NCI-H2081 treated with DMSO at 0.1 percent for 48 hours (cell line): ENCODE measurements around the gene HUNK.
A peak's percentile ranks its signal among the peaks of the same experiment; 100 is the strongest.
"Not testable (repeated sequence)": the region's sequence is repeated elsewhere in the genome, so short reads cannot be mapped to it uniquely, and the experiment has no call there.

Source experiments
- DNase-seq: peaks from one replicate; lab custom pipeline; 2025; lab: John Stamatoyannopoulos, UW

Gene HUNK

GRCh38 chr21:31872452-31873274 lies at the start of gene HUNK:
TSS of gene HUNK (plus strand) at chr21:31873020. CDS start at chr21:31873675, 655 bp downstream.
- DNase-seq = no peak

- DNase-seq = no peak
Measured at GRCh38 chr21:31829736-31830472, 42.9 kb upstream of the HUNK start.

DNA sequence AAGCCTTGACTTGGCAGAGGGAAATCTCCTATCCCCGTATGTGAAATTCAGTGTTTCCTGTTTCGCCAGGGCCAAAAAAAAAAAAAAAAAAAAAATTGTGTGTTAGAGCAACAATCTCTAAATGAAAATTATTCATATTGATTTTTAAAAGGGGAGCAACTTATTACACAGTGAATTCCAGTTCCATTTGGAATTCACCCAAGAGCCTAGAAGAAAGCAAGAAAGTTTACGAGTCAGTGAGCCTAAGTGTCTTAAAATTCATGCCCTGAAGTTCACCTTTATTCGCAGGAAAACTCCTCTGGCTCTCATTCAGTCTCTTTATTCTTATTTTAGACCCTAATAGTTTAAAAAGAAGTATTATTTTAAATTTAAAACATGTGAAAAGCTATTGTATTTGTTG lies 42.1 kb upstream of the HUNK start:
- no peak for DNase-seq

GRCh38 chr21:31837041-31837440 lies 35.8 kb upstream of the HUNK start:
- no peak for DNase-seq

GRCh38 chr21:31837618-31838390 lies 35.0 kb upstream of the HUNK start:
- no peak for DNase-seq

GRCh38 chr21:31838586-31839355 lies 34.0 kb upstream of the HUNK start:
- DNase-seq = no peak

DNA sequence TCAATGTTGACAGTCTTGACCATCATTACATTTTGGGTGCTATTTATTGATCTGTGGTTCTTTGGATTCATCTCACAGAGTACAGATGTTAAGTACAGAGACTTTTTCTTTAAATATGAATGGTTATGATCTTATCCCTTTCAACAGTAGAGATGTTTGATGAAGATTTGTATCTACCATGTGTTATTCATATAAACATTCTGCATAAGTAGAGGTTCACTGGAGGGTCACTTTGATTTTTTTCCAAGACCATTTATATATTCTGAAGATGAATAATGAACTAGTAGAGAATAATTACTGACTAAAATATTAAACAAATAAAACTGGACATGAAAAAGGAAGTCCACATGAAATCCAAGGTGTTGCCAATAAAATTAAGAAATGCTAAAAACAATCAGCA lies 28.6 kb upstream of the HUNK start:
- DNase-seq = no peak

DNA sequence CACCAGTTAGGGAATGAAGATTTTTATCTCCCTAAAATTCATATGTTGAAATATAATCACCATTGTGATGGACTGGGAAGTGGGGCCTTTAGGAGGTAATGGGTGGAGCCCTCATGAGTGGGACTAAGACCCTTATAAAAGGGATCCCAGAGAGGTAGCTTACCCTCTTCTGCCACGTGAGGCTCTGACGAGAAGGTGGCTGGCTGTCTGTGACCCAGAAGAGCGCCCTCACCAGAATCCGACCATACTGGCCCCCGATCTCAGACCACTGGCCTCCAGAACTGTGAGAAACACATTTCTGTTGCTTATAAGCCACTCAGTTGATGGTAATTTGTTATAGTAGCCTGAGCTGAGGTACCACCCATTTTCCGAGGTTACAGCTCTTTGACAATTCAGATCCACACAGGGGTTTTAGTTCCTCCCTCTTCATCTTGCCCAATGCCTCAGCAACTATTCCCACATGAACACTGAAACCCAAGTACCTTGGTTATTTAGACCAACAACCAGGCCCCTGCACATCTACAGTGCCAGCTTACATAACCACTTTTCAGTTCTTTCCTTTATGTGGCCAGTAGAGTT lies 27.6 kb upstream of the HUNK start:
- DNase-seq = no peak

- no peak for DNase-seq
Measured at GRCh38 chr21:31846690-31847089, 26.1 kb upstream of the HUNK start.

GRCh38 chr21:31847761-31848160 lies 25.1 kb upstream of the HUNK start:
- no peak for DNase-seq

DNA sequence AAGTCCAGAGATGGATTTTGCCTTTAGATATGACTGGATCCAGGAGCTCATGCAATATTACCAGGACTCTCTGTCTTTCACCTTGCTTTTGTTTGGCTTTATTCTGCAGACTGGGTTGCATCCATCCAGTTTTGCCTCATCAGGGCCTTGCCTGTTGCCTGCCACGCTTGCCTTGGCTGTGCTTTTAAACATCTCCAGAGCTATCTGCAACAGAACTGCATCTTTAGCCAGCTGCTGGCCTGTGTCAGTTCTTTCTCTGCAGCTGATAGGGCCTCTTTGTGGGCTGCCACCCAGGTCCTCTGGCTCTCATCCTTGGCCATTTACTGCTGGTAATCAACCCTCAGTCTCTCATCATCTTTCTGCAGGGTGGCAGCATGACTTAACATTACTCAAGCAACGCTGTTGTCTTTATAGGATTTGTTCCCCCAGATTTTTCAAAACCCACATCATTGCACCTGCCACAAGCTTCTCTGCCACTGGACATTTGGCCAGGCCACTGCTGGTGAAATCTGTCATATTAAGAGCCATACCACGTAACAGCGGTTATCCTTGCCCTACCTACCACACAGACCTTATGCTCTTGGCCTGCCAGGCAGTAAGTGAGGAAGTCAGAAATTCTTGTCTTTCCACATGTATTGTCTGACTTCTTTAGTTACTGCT lies 24.4 kb upstream of the HUNK start:
- no peak for DNase-seq

DNA sequence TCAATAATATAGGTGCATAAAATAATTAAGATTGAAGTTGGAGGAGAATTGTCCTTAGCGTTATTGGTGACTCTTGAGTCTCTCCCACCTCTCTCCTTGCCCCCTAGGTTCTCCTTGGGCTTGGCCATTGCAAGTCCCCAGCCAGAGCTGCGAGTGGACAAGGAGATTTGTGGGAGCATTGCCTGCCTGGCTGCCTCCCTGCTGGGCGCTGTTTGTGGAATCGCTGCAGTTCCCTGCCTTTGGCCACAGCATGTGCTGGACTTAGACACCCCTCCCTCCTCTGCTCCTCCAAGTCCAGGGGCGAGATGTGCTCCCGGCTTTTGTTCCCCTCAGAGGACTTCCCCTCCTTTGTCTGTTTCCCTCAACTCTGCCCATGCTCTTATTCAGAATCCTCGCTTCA lies 21.9 kb upstream of the HUNK start:
- no peak for DNase-seq

DNA sequence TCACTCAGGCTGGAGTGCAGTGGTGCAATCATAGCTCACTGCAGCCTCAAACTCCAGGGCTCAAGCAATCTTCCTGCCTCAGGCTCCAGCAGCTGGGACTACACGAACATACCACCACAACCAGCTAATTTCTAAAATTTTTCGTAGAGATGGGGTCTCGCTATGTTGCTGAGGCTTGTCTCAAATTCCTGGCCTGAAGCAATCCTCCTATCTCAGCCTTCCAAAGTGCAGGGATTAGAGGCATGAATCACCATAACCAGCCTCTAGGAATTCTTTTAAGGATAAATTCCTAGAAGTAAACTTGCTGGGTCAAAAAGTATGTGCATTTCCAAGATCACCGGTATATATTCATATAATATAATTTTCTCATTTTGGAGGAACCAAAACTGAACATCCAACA lies 17.6 kb upstream of the HUNK start:
- DNase-seq = no peak

GRCh38 chr21:31857096-31857495 lies 15.7 kb upstream of the HUNK start:
- no peak for DNase-seq

DNA sequence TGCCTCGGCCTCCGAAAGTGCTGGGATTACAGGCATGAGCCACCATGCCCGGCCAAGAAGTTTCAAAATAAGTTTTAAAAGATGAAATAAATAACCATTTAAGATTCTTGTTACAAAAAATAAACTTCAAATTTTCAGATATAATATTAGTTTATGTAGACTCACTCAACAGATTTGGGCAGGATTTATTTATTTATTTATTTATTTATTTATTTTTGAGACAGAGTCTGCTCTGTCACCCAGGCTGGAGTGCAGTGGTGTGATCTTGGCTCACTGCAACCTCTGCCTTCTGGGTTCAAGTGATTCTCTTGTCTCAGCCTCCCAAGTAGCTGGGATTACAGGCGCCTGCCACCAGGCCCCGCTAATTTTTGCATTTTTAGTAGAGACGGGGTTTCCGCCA lies 15.2 kb upstream of the HUNK start:
- DNase-seq = not testable (repeated sequence)

DNA sequence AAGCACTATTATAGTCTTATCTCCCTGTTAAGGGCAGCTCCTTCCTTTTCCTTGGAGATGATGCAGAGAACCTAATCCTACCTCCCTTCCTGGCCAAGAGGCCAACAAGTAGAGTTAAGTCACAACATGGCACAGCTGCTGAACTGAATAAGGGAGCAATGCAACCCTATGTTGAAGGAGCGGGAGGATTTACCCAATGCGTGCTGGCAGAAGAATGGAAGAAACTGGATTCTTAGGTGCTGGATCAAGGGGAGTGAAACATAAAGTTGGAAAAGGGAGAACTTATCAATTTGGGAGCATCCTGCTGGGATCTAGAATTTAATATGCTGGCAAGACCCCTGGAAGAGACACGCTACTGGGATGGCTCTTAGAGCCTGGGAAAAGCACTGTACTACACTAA lies 12.0 kb upstream of the HUNK start:
- no peak for DNase-seq

DNA sequence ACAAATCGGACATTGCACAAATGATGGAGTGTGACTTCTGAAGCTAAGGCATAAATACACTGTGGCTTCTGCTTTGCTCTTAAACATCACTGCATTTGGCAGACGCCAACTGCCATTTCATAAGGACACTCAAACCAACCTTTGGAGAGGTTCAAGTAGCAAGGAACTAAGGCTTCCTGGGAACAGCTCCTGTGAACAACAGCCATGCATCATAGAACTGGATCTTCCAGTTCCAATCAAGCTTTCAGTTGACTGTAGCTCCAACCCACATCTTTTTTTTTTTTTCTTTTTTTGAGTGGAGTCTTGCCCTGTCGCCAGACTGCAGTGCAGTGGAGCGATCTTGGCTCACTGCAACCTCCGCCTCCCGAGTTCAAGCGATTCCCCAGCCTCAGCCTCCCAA lies 10.7 kb upstream of the HUNK start:
- DNase-seq = no peak

DNA sequence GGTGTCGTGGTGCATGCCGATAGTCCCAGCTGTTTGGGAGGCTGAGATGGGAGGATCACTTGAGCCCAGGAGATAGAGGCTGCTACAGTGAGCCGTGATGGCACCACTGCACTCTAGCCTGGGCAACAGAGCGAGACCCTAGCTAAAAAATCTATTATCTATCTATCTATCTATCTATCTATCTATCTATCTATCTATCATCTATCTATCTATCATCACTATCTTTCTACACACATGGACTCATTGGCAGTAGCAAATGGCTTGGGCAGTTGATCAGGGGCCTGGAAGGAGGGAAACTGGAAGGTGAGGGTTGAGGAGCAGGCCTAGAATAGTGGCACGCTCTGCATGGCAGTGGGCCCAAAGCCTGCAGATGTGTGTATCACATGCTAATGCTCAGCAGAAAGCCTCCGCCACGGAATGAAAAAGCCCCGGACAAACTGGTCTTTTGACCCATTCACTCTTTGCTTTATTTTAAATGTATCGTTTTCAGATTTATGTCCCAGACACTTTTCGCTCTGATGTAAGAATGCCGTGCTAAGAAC lies 7.3 kb upstream of the HUNK start:
- DNase-seq = no peak

GRCh38 chr21:31866077-31866511 lies 6.7 kb upstream of the HUNK start:
- peak; percentile 59 for DNase-seq

DNA sequence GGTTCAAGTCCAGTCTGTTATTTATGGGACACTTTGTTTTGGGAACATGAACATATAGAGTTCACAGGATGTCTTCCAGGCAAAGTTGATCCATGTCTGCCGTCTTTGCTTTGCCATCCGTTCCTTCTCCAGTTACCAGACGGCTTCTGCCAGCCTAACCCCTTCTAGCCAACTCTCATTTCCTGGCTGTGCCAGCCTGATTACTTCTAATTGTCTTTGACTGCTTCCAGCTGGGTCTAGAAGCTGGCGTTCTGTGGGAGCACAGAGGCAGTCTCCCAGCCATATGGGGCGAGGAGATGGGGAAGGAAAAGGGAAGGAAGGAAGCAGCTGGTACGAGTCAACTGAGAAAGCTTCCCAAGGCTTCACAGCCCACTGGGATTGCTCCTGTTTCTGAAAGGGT lies 3.1 kb upstream of the HUNK start:
- DNase-seq = no peak
